Neuronal stem cell (in vitro differentiated cells): ENCODE data around the gene SCART1.
A peak's percentile ranks its signal among the peaks of the same experiment; 100 is the strongest.

ENCODE experiments used
- DNase-seq: peaks from one replicate; pipeline ENCODE4 v3.0.0-alpha.2; 2013; ENCODE audit warnings: low spot score
- H2AFZ ChIP-seq: one replicate; pipeline ENCODE4 v1.6.1; 2013; ENCODE audit warnings: mild to moderate bottlenecking, low read length, inconsistent platforms
- H2AK5ac ChIP-seq: 2 replicates; pipeline ENCODE4 v1.6.1; 2013; ENCODE audit warnings: low read depth, mild to moderate bottlenecking, inconsistent platforms, low read length, moderate library complexity, mixed read lengths
- H2BK120ac ChIP-seq: 2 replicates; pipeline ENCODE4 v1.6.1; 2013; ENCODE audit warnings: low read depth, mild to moderate bottlenecking, inconsistent platforms, low read length, moderate library complexity, mixed read lengths
- H2BK12ac ChIP-seq: one replicate; pipeline ENCODE4 v1.6.1; 2013; ENCODE audit warnings: low read length, inconsistent platforms
- H2BK15ac ChIP-seq: 2 replicates; pipeline ENCODE4 v1.6.1; 2013; ENCODE audit warnings: mild to moderate bottlenecking, low read length, inconsistent platforms, mixed read lengths
- H2BK5ac ChIP-seq: one replicate; pipeline ENCODE4 v1.6.1; 2013; ENCODE audit warnings: inconsistent platforms, mild to moderate bottlenecking, low read length, moderate library complexity
- H3K14ac ChIP-seq: one replicate; pipeline ENCODE4 v1.6.1; 2013; ENCODE audit warnings: low read length, inconsistent platforms
- H3K18ac ChIP-seq: 2 replicates; pipeline ENCODE4 v1.6.1; 2013; ENCODE audit warnings: low read length, inconsistent platforms
- H3K23ac ChIP-seq: 2 replicates; pipeline ENCODE4 v1.6.1; 2013; ENCODE audit warnings: low read depth, mild to moderate bottlenecking, mixed read lengths, low read length, inconsistent platforms; ENCODE audit not compliant: poor library complexity
- H3K27ac ChIP-seq: replicated peaks from 3 replicates; pipeline ENCODE4 v1.5.1; 2013; ENCODE audit warnings: low read length, inconsistent platforms
- H3K27me3 ChIP-seq, 3 experiments: 2 replicates each; pipeline ENCODE4 v1.6.1; 2013; ENCODE audit warnings: low read length in 3 of 3, mild to moderate bottlenecking in 2 of 3, inconsistent platforms in 1 of 3, low read depth in 1 of 3, mixed read lengths in 1 of 3, moderate library complexity in 1 of 3; ENCODE audit not compliant: control insufficient read depth in 3 of 3, insufficient read depth in 3 of 3
- H3K36me3 ChIP-seq, 2 donors: replicated peaks in 1 of 2; 2 replicates each; pipeline ENCODE4 v1.6.1; 2013; ENCODE audit warnings: low read length in 2 of 2; ENCODE audit not compliant: control insufficient read depth in 2 of 2, insufficient read depth in 2 of 2
- H3K4ac ChIP-seq: 2 replicates; pipeline ENCODE4 v1.6.1; 2013; ENCODE audit warnings: inconsistent platforms, mild to moderate bottlenecking, low read length, moderate library complexity
- H3K4me1 ChIP-seq, 2 donors: 1 replicate in 1 of 2; 2 replicates in 1 of 2; pipeline ENCODE4 v1.6.1; 2013; ENCODE audit warnings: low read length in 2 of 2, low read depth in 1 of 2; ENCODE audit not compliant: control insufficient read depth in 2 of 2, insufficient read depth in 1 of 2
- H3K4me2 ChIP-seq: one replicate; pipeline ENCODE4 v1.6.1; 2013; ENCODE audit warnings: mild to moderate bottlenecking, low read length, inconsistent platforms; ENCODE audit not compliant: insufficient read depth, poor library complexity, severe bottlenecking
- H3K4me3 ChIP-seq, 2 donors: 2 replicates each; pipeline ENCODE4 v1.5.1; 2013; ENCODE audit warnings: low read length in 2 of 2, mild to moderate bottlenecking in 2 of 2, inconsistent platforms in 1 of 2, moderate library complexity in 1 of 2
- H3K79me1 ChIP-seq: one replicate; pipeline ENCODE4 v1.6.1; 2013; ENCODE audit warnings: low read depth, mild to moderate bottlenecking, inconsistent platforms, low read length, moderate library complexity
- H3K9ac ChIP-seq: one replicate; pipeline ENCODE4 v1.6.1; 2013; ENCODE audit warnings: mild to moderate bottlenecking, low read depth, low read length, inconsistent platforms; ENCODE audit not compliant: poor library complexity
- H3K9me3 ChIP-seq, 2 donors: replicated peaks in 1 of 2; 2 replicates each; pipeline versions ENCODE3 to v1.6.1; 2013; ENCODE audit warnings: low read length in 2 of 2, mild to moderate bottlenecking in 2 of 2, inconsistent platforms in 1 of 2, low read depth in 1 of 2, mixed read lengths in 1 of 2, moderate library complexity in 1 of 2; ENCODE audit not compliant: control insufficient read depth in 2 of 2, insufficient read depth in 1 of 2
- H4K8ac ChIP-seq: one replicate; pipeline ENCODE4 v1.6.1; 2013; ENCODE audit warnings: low read depth, mild to moderate bottlenecking, inconsistent platforms, low read length, moderate library complexity
- H4K91ac ChIP-seq: one replicate; pipeline ENCODE4 v1.6.1; 2013; ENCODE audit warnings: low read length, low read depth, mild to moderate bottlenecking, inconsistent platforms; ENCODE audit not compliant: poor library complexity
- whole genome bisulfite sequencing, 2 donors: extraction: QIAGEN DNeasy Blood & Tissue Kit; methylation state at CpG; one replicate each; pipeline ENCODE4 v1.1.7; 2013; ENCODE audit warnings: missing lambda C conversion rate in 2 of 2, mixed read lengths in 1 of 2; ENCODE audit not compliant: insufficient read length in 2 of 2, insufficient replicate concordance in 1 of 2; ENCODE audit errors: extremely low coverage in 2 of 2; 5-methylcytosine and 5-hydroxymethylcytosine counted together

Gene SCART1

GRCh38 chr10:133421336-133422222 is 32.2 kb upstream of the SCART1 start:
- Histone ChIP-seq H3K9ac (peak overlapping the region; percentile 7), H4K8ac (no peak overlapping the region), H2BK5ac (no peak overlapping the region), H2BK12ac (no peak overlapping the region), H3K14ac (no peak overlapping the region), H3K27ac (no peak overlapping the region), H3K79me1 (peaks cover 2% of the 10 kb centered on the region), H3K27me3 (peaks cover 0 to 6% (median 0%) of the 10 kb centered on the region in 3 experiments), H3K4ac (no peak overlapping the region), H2AK5ac (no peak overlapping the region), H3K23ac (peak overlapping the region; percentile 22), H3K9me3 (no peaks in the 10 kb centered on the region), H3K18ac (peak overlapping the region; percentile 12), H2BK15ac (no peak overlapping the region), H3K4me2 (no peak overlapping the region), H3K4me1 (no peaks in the 10 kb centered on the region), H3K4me3 (no peak overlapping the region), H2AFZ (no peak overlapping the region), H3K36me3 (peaks cover 15 to 35% of the 10 kb centered on the region in 2 donors), H2BK120ac (no peak overlapping the region), H4K91ac (no peak overlapping the region)
- no CpG with 5 or more reads among the region's 17 CpGs for WGBS, 2 donors
- no peak for DNase-seq

- no peak overlapping the region for H2BK12ac ChIP-seq
- no CpG with 5 or more reads among the region's 16 CpGs for WGBS, 2 donors
Measured at GRCh38 chr10:133422223-133422806, 31.4 kb upstream of the SCART1 start.

DNA sequence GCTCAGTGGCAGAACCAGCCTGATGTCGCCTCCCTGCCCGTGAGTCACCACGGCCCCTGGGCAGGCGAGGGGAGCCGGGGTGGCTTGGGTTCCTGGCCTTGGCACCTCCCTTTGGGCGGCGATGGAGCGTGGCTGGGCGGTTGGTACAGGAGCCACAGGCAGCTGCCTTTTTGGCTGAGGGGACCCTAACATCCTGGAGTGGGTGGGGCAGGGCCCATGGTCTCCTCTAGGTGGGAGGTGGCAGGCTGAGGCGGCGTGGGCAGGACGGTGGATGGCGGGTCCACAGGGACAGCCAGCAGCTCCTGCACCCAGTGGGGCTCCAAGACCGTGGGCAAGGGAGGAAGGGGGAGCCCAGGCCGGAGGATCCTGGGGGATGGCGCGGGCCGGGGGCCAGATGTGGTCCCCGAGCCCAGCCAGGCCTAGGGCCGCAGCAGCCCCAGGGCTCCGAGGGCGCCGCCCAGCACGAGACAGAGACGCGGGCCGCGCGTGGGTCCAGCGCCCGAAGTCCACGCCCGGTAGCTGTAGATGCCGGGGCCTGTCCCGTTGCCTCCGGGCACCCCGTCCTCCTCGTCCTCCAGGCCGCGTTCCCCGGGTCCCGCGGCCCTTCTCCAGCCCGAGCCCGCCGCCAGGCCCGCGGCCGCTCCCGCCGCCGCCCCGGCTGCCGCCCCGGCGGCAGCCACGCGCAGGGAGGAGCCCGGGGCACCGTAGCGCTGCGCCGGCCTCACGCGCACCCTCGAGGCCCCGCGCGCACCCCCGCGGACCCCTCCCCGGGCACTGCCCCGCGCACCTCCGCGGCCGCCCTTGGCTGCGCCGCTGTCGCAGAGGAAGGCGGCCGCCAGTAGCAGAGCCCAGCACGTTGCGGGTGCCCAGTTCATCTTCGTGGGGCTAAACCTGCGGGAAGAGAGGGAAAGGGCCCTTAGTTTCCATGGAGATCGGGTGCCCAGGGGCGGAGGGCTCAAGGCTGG is 30.7 kb upstream of the SCART1 start:
- H3K23ac ChIP-seq = no peak overlapping the region
- H3K4ac ChIP-seq = no peak overlapping the region
- peak overlapping the region; percentile 57 for H3K18ac ChIP-seq
- H2BK12ac ChIP-seq = no peak overlapping the region
- no CpG with 5 or more reads among the region's 88 CpGs for WGBS, 2 donors
- no peak overlapping the region for H4K91ac ChIP-seq
- no peaks in the 10 kb centered on the region for H3K4me1 ChIP-seq
- no peaks in the 10 kb centered on the region for H3K9me3 ChIP-seq
- H2BK15ac ChIP-seq = no peak overlapping the region
- H3K36me3 ChIP-seq = peaks cover 15 to 34% of the 10 kb centered on the region in 2 donors
- H3K27ac ChIP-seq = no peak overlapping the region
- no peak overlapping the region for H2AK5ac ChIP-seq
- H4K8ac ChIP-seq = peak overlapping the region; percentile 43
- peaks cover 2% of the 10 kb centered on the region for H3K79me1 ChIP-seq
- H3K9ac ChIP-seq = no peak overlapping the region
- no peak overlapping the region for H2AFZ ChIP-seq
- H3K4me2 ChIP-seq = peak overlapping the region; percentile 49
- peak overlapping the region; percentile 38 for H3K14ac ChIP-seq
- peak overlapping the region in 1 of 2 donors; percentile 50 for H3K4me3 ChIP-seq
- DNase-seq = no peak
- H2BK5ac ChIP-seq = peak overlapping the region; percentile 5
- H3K27me3 ChIP-seq = peaks cover 0 to 6% (median 0%) of the 10 kb centered on the region in 3 experiments
- H2BK120ac ChIP-seq = no peak overlapping the region

More at GRCh38 chr10:133422223-133422806, 31.4 kb upstream of the SCART1 start:
- H2AK5ac ChIP-seq = no peak overlapping the region
- no peak overlapping the region for H2BK120ac ChIP-seq
- H3K27ac ChIP-seq = no peak overlapping the region
- H3K4me1 ChIP-seq = no peaks in the 10 kb centered on the region
- no peak overlapping the region for H3K23ac ChIP-seq
- no peak overlapping the region for H2BK15ac ChIP-seq
- no peak overlapping the region for H3K4me2 ChIP-seq
- no peaks in the 10 kb centered on the region for H3K9me3 ChIP-seq
- no peak overlapping the region for H4K91ac ChIP-seq
- no peak overlapping the region for H2AFZ ChIP-seq
- peaks cover 2% of the 10 kb centered on the region for H3K79me1 ChIP-seq
- no peak for DNase-seq
- H4K8ac ChIP-seq = no peak overlapping the region
- H3K36me3 ChIP-seq = peaks cover 15 to 35% of the 10 kb centered on the region in 2 donors
- no peak overlapping the region for H2BK5ac ChIP-seq
- peak overlapping the region; percentile 12 for H3K18ac ChIP-seq
- H3K4ac ChIP-seq = no peak overlapping the region
- H3K27me3 ChIP-seq = peaks cover 0 to 6% (median 0%) of the 10 kb centered on the region in 3 experiments
- H3K4me3 ChIP-seq = no peak overlapping the region
- peak overlapping the region; percentile 7 for H3K9ac ChIP-seq
- no peak overlapping the region for H3K14ac ChIP-seq
